ENCODE results near the gene PCNX4.

DNA sequence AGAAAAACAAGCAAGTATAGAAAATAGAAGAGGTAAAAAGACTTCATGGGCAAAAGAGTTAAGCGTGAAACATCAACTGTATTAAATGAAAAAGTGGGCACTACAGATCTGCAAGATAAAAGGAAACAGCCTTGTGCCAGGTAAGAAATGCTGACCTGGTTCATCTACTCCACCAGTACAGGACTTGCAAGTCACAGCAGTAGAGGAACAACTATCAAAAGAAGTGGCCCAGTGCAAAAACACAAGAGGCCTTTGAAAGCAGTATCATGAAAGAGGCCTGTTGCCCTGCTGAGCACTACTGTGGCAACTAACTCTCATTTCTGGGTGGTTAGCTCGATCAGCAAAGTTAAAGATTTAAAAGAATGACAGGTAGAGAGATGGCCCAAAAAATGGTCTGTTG is 62.9 kb downstream of the PCNX4 start:
- TF ChIP-seq, protein P1, sequence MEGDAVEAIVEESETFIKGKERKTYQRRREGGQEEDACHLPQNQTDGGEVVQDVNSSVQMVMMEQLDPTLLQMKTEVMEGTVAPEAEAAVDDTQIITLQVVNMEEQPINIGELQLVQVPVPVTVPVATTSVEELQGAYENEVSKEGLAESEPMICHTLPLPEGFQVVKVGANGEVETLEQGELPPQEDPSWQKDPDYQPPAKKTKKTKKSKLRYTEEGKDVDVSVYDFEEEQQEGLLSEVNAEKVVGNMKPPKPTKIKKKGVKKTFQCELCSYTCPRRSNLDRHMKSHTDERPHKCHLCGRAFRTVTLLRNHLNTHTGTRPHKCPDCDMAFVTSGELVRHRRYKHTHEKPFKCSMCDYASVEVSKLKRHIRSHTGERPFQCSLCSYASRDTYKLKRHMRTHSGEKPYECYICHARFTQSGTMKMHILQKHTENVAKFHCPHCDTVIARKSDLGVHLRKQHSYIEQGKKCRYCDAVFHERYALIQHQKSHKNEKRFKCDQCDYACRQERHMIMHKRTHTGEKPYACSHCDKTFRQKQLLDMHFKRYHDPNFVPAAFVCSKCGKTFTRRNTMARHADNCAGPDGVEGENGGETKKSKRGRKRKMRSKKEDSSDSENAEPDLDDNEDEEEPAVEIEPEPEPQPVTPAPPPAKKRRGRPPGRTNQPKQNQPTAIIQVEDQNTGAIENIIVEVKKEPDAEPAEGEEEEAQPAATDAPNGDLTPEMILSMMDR (IDR thresholded peaks at IDR 0.05): no peak
- no peak for TF ChIP-seq EP300 (IDR thresholded peaks at IDR 0.05)
